ENCODE results near the gene PSMD10. TPM values are rescaled to one million over a fixed set of nuclear protein-coding genes. Genes with fewer than 3 reads are reported as not detected.

Gene PSMD10
- total RNA-seq, 1 experiment from 2014 or later = 126 TPM

GRCh38 chrX:108088511-108088910 lies 2.8 kb downstream of the PSMD10 start:
- DNase-seq (ENCODE audit: low read depth) = no peak
- in situ Hi-C loops (cut with HindIII; ENCODE audit: low pct_unique_long_range_greater_than_20kb, low sequenced_read_pairs) = no loop called here

GRCh38 chrX:108087792-108088191 lies 3.5 kb downstream of the PSMD10 start:
- DNase-seq (ENCODE audit: low read depth) = no peak
- in situ Hi-C loops (cut with HindIII; ENCODE audit: low pct_unique_long_range_greater_than_20kb, low sequenced_read_pairs) = no loop called here

GRCh38 chrX:108081110-108081509 lies 10.2 kb downstream of the PSMD10 start:
- in situ Hi-C loops (cut with HindIII; ENCODE audit: low pct_unique_long_range_greater_than_20kb, low sequenced_read_pairs) = no loop called here
- DNase-seq (ENCODE audit: low read depth) = no peak

- no peak for DNase-seq (ENCODE audit: low read depth)
- in situ Hi-C loops (cut with HindIII; ENCODE audit: low pct_unique_long_range_greater_than_20kb, low sequenced_read_pairs) = no loop called here
Measured at GRCh38 chrX:108072746-108073145, 18.6 kb downstream of the PSMD10 start.

GRCh38 chrX:108071578-108071977 lies 19.8 kb downstream of the PSMD10 start:
- in situ Hi-C loops (cut with HindIII; ENCODE audit: low pct_unique_long_range_greater_than_20kb, low sequenced_read_pairs) = no loop called here
- no peak for DNase-seq (ENCODE audit: low read depth)

GRCh38 chrX:108070891-108071290 lies 20.5 kb downstream of the PSMD10 start:
- no peak for DNase-seq (ENCODE audit: low read depth)

GRCh38 chrX:108068121-108068520 lies 23.2 kb downstream of the PSMD10 start:
- in situ Hi-C loops (cut with HindIII; ENCODE audit: low pct_unique_long_range_greater_than_20kb, low sequenced_read_pairs) = no loop called here
- DNase-seq (ENCODE audit: low read depth) = no peak

More at GRCh38 chrX:108070891-108071290, 20.5 kb downstream of the PSMD10 start:
- in situ Hi-C loops (cut with HindIII; ENCODE audit: low pct_unique_long_range_greater_than_20kb, low sequenced_read_pairs) = no loop called here

GRCh38 chrX:108064613-108065012 lies 26.7 kb downstream of the PSMD10 start:
- DNase-seq (ENCODE audit: low read depth) = no peak
- in situ Hi-C loops (cut with HindIII; ENCODE audit: low pct_unique_long_range_greater_than_20kb, low sequenced_read_pairs) = no loop called here

GRCh38 chrX:108064001-108064400 lies 27.3 kb downstream of the PSMD10 start:
- in situ Hi-C loops (cut with HindIII; ENCODE audit: low pct_unique_long_range_greater_than_20kb, low sequenced_read_pairs) = no loop called here
- no peak for DNase-seq (ENCODE audit: low read depth)

- in situ Hi-C loops (cut with HindIII; ENCODE audit: low pct_unique_long_range_greater_than_20kb, low sequenced_read_pairs) = no loop called here
- no peak for DNase-seq (ENCODE audit: low read depth)
Measured at GRCh38 chrX:108059801-108060200, 31.5 kb downstream of the PSMD10 start.

GRCh38 chrX:108055546-108055945 lies 35.8 kb downstream of the PSMD10 start:
- DNase-seq (ENCODE audit: low read depth) = no peak
- in situ Hi-C loops (cut with HindIII; ENCODE audit: low pct_unique_long_range_greater_than_20kb, low sequenced_read_pairs) = no loop called here

GRCh38 chrX:108053218-108053617 lies 38.1 kb downstream of the PSMD10 start:
- in situ Hi-C loops (cut with HindIII; ENCODE audit: low pct_unique_long_range_greater_than_20kb, low sequenced_read_pairs) = no loop called here
- DNase-seq (ENCODE audit: low read depth) = no peak

- DNase-seq (ENCODE audit: low read depth) = no peak
- in situ Hi-C loops (cut with HindIII; ENCODE audit: low pct_unique_long_range_greater_than_20kb, low sequenced_read_pairs) = no loop called here
Measured at GRCh38 chrX:108049649-108050048, 41.7 kb downstream of the PSMD10 start.

GRCh38 chrX:108044554-108045256 lies 46.6 kb downstream of the PSMD10 start, which contains the start of gene VSIG1:
TSS of gene VSIG1 (plus strand) at chrX:108045065. CDS start at chrX:108045131, 66 bp downstream.
- DNase-seq (ENCODE audit: low read depth) = no peak
- in situ Hi-C loops (cut with HindIII; ENCODE audit: low pct_unique_long_range_greater_than_20kb, low sequenced_read_pairs) = no loop called here

- DNase-seq (ENCODE audit: low read depth) = peak; percentile 74
- in situ Hi-C loops (cut with HindIII; ENCODE audit: low pct_unique_long_range_greater_than_20kb, low sequenced_read_pairs) = no loop called here
Measured at GRCh38 chrX:108036298-108036973, 54.9 kb downstream of the PSMD10 start.

GRCh38 chrX:108034725-108035124 lies 56.6 kb downstream of the PSMD10 start:
- in situ Hi-C loops (cut with HindIII; ENCODE audit: low pct_unique_long_range_greater_than_20kb, low sequenced_read_pairs) = no loop called here

More at GRCh38 chrX:108034725-108035124, 56.6 kb downstream of the PSMD10 start:
- no peak for DNase-seq (ENCODE audit: low read depth)

All from Caki2 (cell line).